Kidney (tissue), 14 donors: Measurements from ENCODE around the gene NUP107. TPM values are rescaled to one million over a fixed set of nuclear protein-coding genes. Genes with fewer than 3 reads are reported as not detected.

Source experiments
- DNase-seq, 5 donors: peaks; one replicate each; pipeline ENCODE4 v3.0.0-alpha.2; 2013 to 2020
- FAIRE-seq: peaks from 2 replicates; lab custom pipeline; 2012; peaks lifted over from hg19 to GRCh38; lab: Jason Lieb, UNC
- H3K27ac ChIP-seq, 2 donors: one replicate each; pipeline ENCODE4 v1.7.0; 2013; ENCODE audit warnings: low read depth in 2 of 2, low read length in 2 of 2, inconsistent platforms in 1 of 2
- H3K27me3 ChIP-seq: one replicate; pipeline ENCODE4 v1.7.1; 2013; ENCODE audit warnings: low read length, inconsistent platforms; ENCODE audit not compliant: control insufficient read depth, insufficient read depth
- H3K36me3 ChIP-seq, 3 donors: one replicate each; pipeline versions ENCODE4 v1.7.0 to v1.7.1; 2013; ENCODE audit warnings: low read length in 3 of 3, control low read depth in 1 of 3, inconsistent platforms in 1 of 3; ENCODE audit not compliant: insufficient read depth in 3 of 3, control insufficient read depth in 2 of 3
- H3K4me1 ChIP-seq, 3 donors: one replicate each; pipeline versions ENCODE4 v1.7.0 to v1.7.1; 2013; ENCODE audit warnings: low read length in 3 of 3, inconsistent platforms in 1 of 3, low read depth in 1 of 3; ENCODE audit not compliant: control insufficient read depth in 2 of 3, insufficient read depth in 2 of 3
- H3K4me3 ChIP-seq, 3 donors: one replicate each; pipeline versions ENCODE4 v1.7.0 to v1.8.1; 2013; ENCODE audit warnings: low read length in 3 of 3, control low read depth in 1 of 3, inconsistent platforms in 1 of 3
- H3K9ac ChIP-seq, 3 donors: one replicate each; pipeline versions ENCODE4 v1.7.0 to v1.7.1; 2013; ENCODE audit warnings: low read length in 3 of 3, control low read depth in 1 of 3, inconsistent platforms in 1 of 3
- H3K9me3 ChIP-seq, 3 donors: one replicate each; pipeline versions ENCODE4 v1.7.0 to v1.7.1; 2013; ENCODE audit warnings: low read length in 3 of 3, control low read depth in 1 of 3, inconsistent platforms in 1 of 3; ENCODE audit not compliant: control insufficient read depth in 2 of 3, insufficient read depth in 1 of 3
- CTCF ChIP-seq: IDR thresholded peaks from 3 replicates; pipeline ENCODE4 v1.5.1; 2012; ENCODE audit warnings: mild to moderate bottlenecking, moderate library complexity, borderline replicate concordance; ENCODE audit not compliant: insufficient read depth; ENCODE audit errors: extremely low read depth
- intact Hi-C: fragments of 100-400 bp; cut with DNase I; formaldehyde crosslinking; loops from one replicate; pipeline ENCODE4 v1.11.1; 2022
- polyA plus RNA-seq: library from polyadenylated mRNA; stranded (reverse); fragments of 350-450 nt; fragmentation: Illumina TruSeq; extraction: RNeasy Lipid Tissue Mini Kit (QIAGEN cat#74804); gene quantifications from one replicate; pipeline ENCODE4 v1.2.3, GENCODE V29; 2014; ENCODE audit warnings: low read depth, low replicate concordance; ENCODE audit not compliant: insufficient read depth
- total RNA-seq: library from RNA; stranded (reverse); fragmentation: NEBNext Ultra II Directional; extraction: Animal tissue kit (Norgen Biotek cat#: 25700); gene quantifications from one replicate; pipeline ENCODE4 v1.2.1, GENCODE V29; 2021
- donor health status: control.
- donor health status: control.
- donor health status: control.
- donor health status: control.
- donor health status: control.
- donor health status: DM: yes; HTN: yes; CAD: no.
- donor health status: Normal renal cell carcinoma (clear cell type).

Gene NUP107
- total and polyA plus RNA-seq, 2 donors from 2014 or later = 10.6 to 34.4 TPM

- H3K9me3 ChIP-seq = no peaks in the 10 kb centered on the region
- no peak for FAIRE-seq
- H3K27me3 ChIP-seq = no peaks in the 10 kb centered on the region
- intact Hi-C loops = no loop called here
- no peak overlapping the region for H3K9ac ChIP-seq
- H3K4me3 ChIP-seq = no peak overlapping the region
- no peak overlapping the region for H3K27ac ChIP-seq
- no peak for DNase-seq
- TF ChIP-seq CTCF = no peak
- H3K4me1 ChIP-seq = no peaks in the 10 kb centered on the region
- peaks cover 6 to 24% (median 17%) of the 10 kb centered on the region in 3 donors for H3K36me3 ChIP-seq
Measured at GRCh38 chr12:68695454-68695853, 8.7 kb downstream of the NUP107 start.

GRCh38 chr12:68699486-68699885 is 12.7 kb downstream of the NUP107 start:
- no peak overlapping the region for H3K9ac ChIP-seq
- H3K4me3 ChIP-seq = no peak overlapping the region
- no peaks in the 10 kb centered on the region for H3K4me1 ChIP-seq
- no peaks in the 10 kb centered on the region for H3K27me3 ChIP-seq
- no peak overlapping the region for H3K27ac ChIP-seq
- DNase-seq = no peak
- no peak for FAIRE-seq
- intact Hi-C loops = no loop called here
- H3K9me3 ChIP-seq = no peaks in the 10 kb centered on the region
- TF ChIP-seq CTCF = no peak
- H3K36me3 ChIP-seq = peaks cover 6 to 24% (median 21%) of the 10 kb centered on the region in 3 donors

GRCh38 chr12:68727776-68728175 is 41.0 kb downstream of the NUP107 start:
- Histone ChIP-seq H3K9ac (no peak overlapping the region), H3K4me1 (no peaks in the 10 kb centered on the region), H3K36me3 (no peaks in the 10 kb centered on the region), H3K27me3 (no peaks in the 10 kb centered on the region), H3K4me3 (no peak overlapping the region), H3K9me3 (no peaks in the 10 kb centered on the region), H3K27ac (no peak overlapping the region)
- intact Hi-C loops = no loop called here
- FAIRE-seq (no peak), DNase-seq (no peak)
- no peak for TF ChIP-seq CTCF

GRCh38 chr12:68733661-68734071 is 46.9 kb downstream of the NUP107 start:
- intact Hi-C loops = no loop called here
- no peak for TF ChIP-seq CTCF
- Histone ChIP-seq H3K27ac (no peak overlapping the region), H3K9me3 (no peaks in the 10 kb centered on the region), H3K4me3 (no peak overlapping the region), H3K27me3 (no peaks in the 10 kb centered on the region), H3K36me3 (peaks cover 4 to 21% (median 15%) of the 10 kb centered on the region in 3 donors), H3K4me1 (no peaks in the 10 kb centered on the region), H3K9ac (no peak overlapping the region)
- no peak for FAIRE-seq
- DNase-seq = no peak
